Measurements from ENCODE around the gene ZC3H18. TPM values are rescaled to one million over a fixed set of nuclear protein-coding genes. Genes with fewer than 3 reads are reported as not detected.

Gene ZC3H18
- total RNA-seq, 1 experiment from 2014 or later = 57.8 TPM

- TF ChIP-seq REST (IDR thresholded peaks at IDR 0.05; ENCODE audit: low read depth) (no peak), ZBTB33 (IDR thresholded peaks at IDR 0.05; ENCODE audit: extremely low read depth, insufficient replicate concordance, low read length) (no peak), MAX (IDR thresholded peaks at IDR 0.05) (no peak)
Measured at GRCh38 chr16:88631384-88631783, 61.2 kb downstream of the ZC3H18 start (continued).

- POLR2A ChIA-PET = no interaction called here
- intact Hi-C loops (cut with micrococcal nuclease) = no loop called here
Measured at GRCh38 chr16:88631920-88632586, 61.9 kb downstream of the ZC3H18 start.

More at GRCh38 chr16:88631920-88632586, 61.9 kb downstream of the ZC3H18 start:
- ATAC-seq = no peak
- Histone ChIP-seq H4K20me1 (ENCODE audit: insufficient read depth) (no peaks in the 10 kb centered on the region), H3K27ac (ENCODE audit: low read depth, low read length) (no peak overlapping the region), H3K4me2 (ENCODE audit: low read length) (no peak overlapping the region), H3K4me3 (replicated peaks in 1 of 2; ENCODE audit: low read depth in 1 of 2, low read length in 2 of 2) (no peak overlapping the region), H2AFZ (ENCODE audit: low read depth, low read length, poor library complexity, severe bottlenecking) (no peak overlapping the region), H3K27me3 (ENCODE audit: insufficient read depth, low read length) (no peaks in the 10 kb centered on the region), H3K9ac (ENCODE audit: low read length) (no peak overlapping the region), H3K9me3 (ENCODE audit: control insufficient read depth in 1 of 2, insufficient read depth in 1 of 2, low read depth in 1 of 2, low read length in 2 of 2) (no peaks in the 10 kb centered on the region), H3K79me2 (ENCODE audit: insufficient read depth, low read length) (no peaks in the 10 kb centered on the region), H3K4me1 (ENCODE audit: control insufficient read depth in 1 of 2, insufficient read depth in 2 of 2, low read length in 2 of 2) (peaks cover 1 to 11% of the 10 kb centered on the region in 2 experiments; a peak in 2 of 4 replicates), H3K9me2 (ENCODE audit: insufficient read depth) (no peaks in the 10 kb centered on the region), H3K36me3 (ENCODE audit: control insufficient read depth in 1 of 2, insufficient read depth in 2 of 2, low read length in 2 of 2) (peaks cover 30 to 41% of the 10 kb centered on the region in 2 experiments; a peak in 3 of 4 replicates)
- no TSS peak for BruUV-seq (replicated peaks)
- CTCF ChIA-PET = no interaction called here
- TF ChIP-seq JUND (IDR thresholded peaks at IDR 0.05) = no peak
- TF ChIP-seq SP1 (IDR thresholded peaks at IDR 0.05; ENCODE audit: low read depth) = no peak
- no peak for TF ChIP-seq ATF3 (IDR thresholded peaks at IDR 0.05)
- no peak for TF ChIP-seq POLR2A (IDR thresholded peaks at IDR 0.05; ENCODE audit: borderline replicate concordance, extremely low read depth, insufficient read depth, insufficient read length)
- TF ChIP-seq EGR1 (IDR thresholded peaks at IDR 0.05; ENCODE audit: low read depth) = no peak
- DNase-seq (ENCODE audit: low read depth, low spot score) = no peak
- RAD21 ChIA-PET (ENCODE audit: low non-redundant PET in 1 of 2, low total read pairs in 2 of 2, uncharacterized antibody in 2 of 2, unreplicated experiment in 2 of 2) = no interaction called here
